Neural cell (in vitro differentiated cells): ENCODE data around the gene CSKMT. TPM values are rescaled to one million over a fixed set of nuclear protein-coding genes. Genes with fewer than 3 reads are reported as not detected.

Experiments used
- H2AFZ ChIP-seq: fragments of 200-600, 300-800 bp; sonication (generic), shearing (Covaris generic); 2 replicates; pipeline ENCODE4 v1.6.0; 2014; ENCODE audit warnings: low read depth, mild to moderate bottlenecking, antibody characterized with exemption, low read length, moderate library complexity
- H3F3A ChIP-seq: fragments of 200-600 bp; shearing (Covaris generic); 2 replicates; pipeline ENCODE4 v1.6.1; 2016; ENCODE audit warnings: mild to moderate bottlenecking, moderate library complexity, mixed read lengths, antibody characterized with exemption, low read length; ENCODE audit not compliant: insufficient read depth, poor library complexity, severe bottlenecking
- H3K27ac ChIP-seq: fragments of 200-600, 300-800 bp; sonication (generic), shearing (Covaris generic); 2 replicates; pipeline ENCODE4 v1.5.1; 2014; ENCODE audit warnings: mild to moderate bottlenecking, low read length, moderate library complexity
- H3K27me3 ChIP-seq: fragments of 300-800, 200-600 bp; sonication (generic), shearing (Covaris generic); 2 replicates; pipeline ENCODE4 v1.6.0; 2014; ENCODE audit warnings: mild to moderate bottlenecking, low read depth, low read length, moderate library complexity; ENCODE audit not compliant: insufficient read depth
- H3K36me3 ChIP-seq: fragments of 300-800, 200-600 bp; sonication (generic), shearing (Covaris generic); 2 replicates; pipeline ENCODE4 v1.5.1; 2014; ENCODE audit warnings: mild to moderate bottlenecking, antibody characterized with exemption, low read length, moderate library complexity; ENCODE audit not compliant: insufficient read depth
- H3K4me2 ChIP-seq: fragments of 300-800, 200-600 bp; sonication (generic), shearing (Covaris generic); 2 replicates; pipeline ENCODE4 v1.6.0; 2014; ENCODE audit warnings: mild to moderate bottlenecking, low read length
- H3K4me3 ChIP-seq: fragments of 300-800, 200-600 bp; sonication (generic), shearing (Covaris generic); 2 replicates; pipeline ENCODE4 v1.5.1; 2014; ENCODE audit warnings: mild to moderate bottlenecking, low read length, moderate library complexity
- H3K79me2 ChIP-seq: fragments of 200-600 bp; shearing (Covaris generic); replicated peaks from 2 replicates; pipeline ENCODE4 v1.6.0; 2014; ENCODE audit warnings: mild to moderate bottlenecking, low read length, moderate library complexity; ENCODE audit not compliant: insufficient read depth
- H3K9ac ChIP-seq: fragments of 300-800, 200-600 bp; sonication (generic), shearing (Covaris generic); 2 replicates; pipeline ENCODE4 v1.6.1; 2016; ENCODE audit warnings: mild to moderate bottlenecking, low read length, mixed read lengths
- H3K9me2 ChIP-seq: fragments of 200-600 bp; shearing (Covaris generic); 2 replicates; pipeline ENCODE4 v1.6.1; 2016; ENCODE audit warnings: mild to moderate bottlenecking, low read length, mixed read lengths; ENCODE audit not compliant: insufficient read depth
- H3K9me3 ChIP-seq: fragments of 200-600, 300-800 bp; sonication (generic), shearing (Covaris generic); 2 replicates; pipeline ENCODE4 v1.6.1; 2016; ENCODE audit warnings: mild to moderate bottlenecking, mixed run types, low read length, moderate library complexity, mixed read lengths
- H4K20me1 ChIP-seq: fragments of 200-600 bp; shearing (Covaris generic); 2 replicates; pipeline ENCODE4 v1.6.1; 2016; ENCODE audit warnings: mild to moderate bottlenecking, mixed run types; ENCODE audit not compliant: insufficient read depth
- CTCF ChIP-seq: fragments of 450-650 bp; IDR thresholded peaks from 2 replicates; pipeline ENCODE4 v1.5.1; 2014; ENCODE audit warnings: antibody characterized with exemption, mild to moderate bottlenecking, moderate library complexity; ENCODE audit not compliant: poor library complexity, severe bottlenecking
- EP300 ChIP-seq: fragments of 450-650 bp; conservative IDR thresholded peaks from 2 replicates; pipeline ENCODE4 v1.6.1; 2014; ENCODE audit warnings: antibody characterized with exemption, mild to moderate bottlenecking, moderate library complexity; ENCODE audit not compliant: poor library complexity, severe bottlenecking
- EZH2 ChIP-seq: fragments of 200-600, 300-800 bp; shearing (Covaris generic), sonication (generic); IDR thresholded peaks from 2 replicates; pipeline ENCODE4 v1.6.1; 2014; ENCODE audit warnings: antibody characterized with exemption, low read length, borderline replicate concordance, mild to moderate bottlenecking; ENCODE audit not compliant: insufficient read depth, poor library complexity, severe bottlenecking
- MXI1 ChIP-seq: fragments of 450-650 bp; conservative IDR thresholded peaks from 2 replicates; pipeline ENCODE4 v1.6.1; 2014; ENCODE audit warnings: antibody characterized with exemption, mild to moderate bottlenecking; ENCODE audit not compliant: poor library complexity, severe bottlenecking
- POLR2AphosphoS5 ChIP-seq: IDR thresholded peaks from 2 replicates; pipeline ENCODE4 v1.6.1; 2012
- RAD21 ChIP-seq: fragments of 450-650 bp; conservative IDR thresholded peaks from 2 replicates; pipeline ENCODE4 v1.6.1; 2014; ENCODE audit warnings: antibody characterized with exemption, mild to moderate bottlenecking, moderate library complexity
- REST ChIP-seq: IDR thresholded peaks from 2 replicates; pipeline ENCODE4 v1.6.1; 2012; ENCODE audit warnings: borderline replicate concordance
- SMC3 ChIP-seq: fragments of 450-650 bp; conservative IDR thresholded peaks from 2 replicates; pipeline ENCODE4 v1.6.1; 2014; ENCODE audit warnings: antibody characterized with exemption, mild to moderate bottlenecking, moderate library complexity; ENCODE audit not compliant: poor library complexity
- TAF1 ChIP-seq: IDR thresholded peaks from 2 replicates; pipeline ENCODE4 v1.6.1; 2012; ENCODE audit warnings: low read depth
- polyA plus RNA-seq: library from polyadenylated mRNA; depleted of rRNA; stranded (reverse); fragments of >200 nt; gene quantifications from 2 replicates; pipeline ENCODE4 v1.2.3, GENCODE V29; 2014

Gene CSKMT
- polyA plus RNA-seq, 1 donor from 2014 or later: 16.0 TPM

GRCh38 chr11:62715150-62716130, 50.3 kb downstream of the CSKMT start:
- Histone ChIP-seq H3F3A (no peaks in the 10 kb centered on the region), H3K36me3 (peaks cover 13% of the 10 kb centered on the region), H3K4me3 (no peak overlapping the region), H3K9ac (no peak overlapping the region), H3K9me2 (no peaks in the 10 kb centered on the region), H4K20me1 (no peaks in the 10 kb centered on the region), H3K27me3 (no peaks in the 10 kb centered on the region), H3K79me2 (peaks cover 3% of the 10 kb centered on the region), H3K4me2 (no peak overlapping the region), H2AFZ (no peak overlapping the region), H3K9me3 (no peaks in the 10 kb centered on the region), H3K27ac (no peak overlapping the region)
- no peak for TF ChIP-seq EZH2
- TF ChIP-seq EP300: no peak
- no peak for TF ChIP-seq POLR2AphosphoS5
- no peak for TF ChIP-seq MXI1
- TF ChIP-seq TAF1: no peak
- TF ChIP-seq RAD21: no peak
- TF ChIP-seq CTCF: no peak
- TF ChIP-seq SMC3: no peak
- TF ChIP-seq REST: no peak

GRCh38 chr11:62716206-62716605, 51.1 kb downstream of the CSKMT start:
- H3K27ac ChIP-seq: no peak overlapping the region
- H3K79me2 ChIP-seq: peaks cover 7% of the 10 kb centered on the region
- H3K36me3 ChIP-seq: peaks cover 12% of the 10 kb centered on the region

More at GRCh38 chr11:62716206-62716605, 51.1 kb downstream of the CSKMT start:
- no peaks in the 10 kb centered on the region for H3F3A ChIP-seq
- no peaks in the 10 kb centered on the region for H3K9me2 ChIP-seq
- no peak overlapping the region for H3K4me3 ChIP-seq
- H3K27me3 ChIP-seq: no peaks in the 10 kb centered on the region
- H3K9ac ChIP-seq: no peak overlapping the region
- H4K20me1 ChIP-seq: no peaks in the 10 kb centered on the region
- H2AFZ ChIP-seq: no peak overlapping the region
- TF ChIP-seq REST (no peak), POLR2AphosphoS5 (no peak), EP300 (no peak), SMC3 (no peak), TAF1 (no peak), EZH2 (no peak), RAD21 (no peak), MXI1 (no peak), CTCF (no peak)
- no peaks in the 10 kb centered on the region for H3K9me3 ChIP-seq
- no peak overlapping the region for H3K4me2 ChIP-seq
